Stimulated activated naive CD4-positive, alpha-beta T cell (primary cell): Measurements from ENCODE around the gene LSM14A.
A peak's percentile ranks its signal among the peaks of the same experiment; 100 is the strongest.
"Not testable (repeated sequence)": the region's sequence is repeated elsewhere in the genome, so short reads cannot be mapped to it uniquely, and the experiment has no call there.

Source experiments
- DNase-seq, 6 experiments: peaks; one replicate each; lab custom pipeline; 2025; lab: John Stamatoyannopoulos, UW

The LSM14A gene

DNA sequence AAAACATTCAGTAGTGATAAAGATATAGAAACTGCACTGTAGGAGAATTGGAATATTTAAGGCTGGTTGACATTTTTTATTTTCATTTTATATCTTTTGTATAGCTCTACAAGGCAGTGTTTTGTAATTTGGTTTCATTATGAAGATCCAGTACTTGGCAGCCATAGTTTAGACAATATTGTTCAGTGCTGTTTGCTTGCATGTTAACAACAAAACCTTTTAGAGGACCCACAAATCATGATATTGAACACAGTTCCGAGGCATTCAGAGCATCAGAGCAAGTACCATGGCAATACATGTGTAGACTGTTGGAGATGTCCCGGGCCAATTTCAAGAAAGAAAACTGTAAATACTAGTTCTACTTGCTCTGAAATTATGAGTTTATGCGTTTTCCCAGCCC is 56.5 kb downstream of the LSM14A start:
- no peak for DNase-seq

DNA sequence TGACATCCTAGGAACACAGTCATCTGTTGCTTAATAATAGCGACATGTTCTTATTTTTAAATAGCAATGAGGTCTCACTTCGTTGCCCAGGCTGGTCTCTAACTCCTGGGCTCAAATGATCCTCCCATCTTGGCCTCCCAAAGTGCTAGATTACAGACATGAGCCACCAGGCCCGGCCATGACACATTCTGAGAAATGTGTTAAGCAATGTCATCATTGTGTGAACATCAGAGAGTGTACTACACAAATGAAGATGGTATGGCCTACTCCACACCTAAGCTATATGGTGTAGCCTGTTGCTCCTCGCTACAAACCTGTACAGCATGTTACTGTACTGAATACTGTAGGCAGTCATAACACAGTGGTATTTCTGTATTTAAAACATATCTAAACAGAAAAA is 57.4 kb downstream of the LSM14A start:
- no peak for DNase-seq

DNA sequence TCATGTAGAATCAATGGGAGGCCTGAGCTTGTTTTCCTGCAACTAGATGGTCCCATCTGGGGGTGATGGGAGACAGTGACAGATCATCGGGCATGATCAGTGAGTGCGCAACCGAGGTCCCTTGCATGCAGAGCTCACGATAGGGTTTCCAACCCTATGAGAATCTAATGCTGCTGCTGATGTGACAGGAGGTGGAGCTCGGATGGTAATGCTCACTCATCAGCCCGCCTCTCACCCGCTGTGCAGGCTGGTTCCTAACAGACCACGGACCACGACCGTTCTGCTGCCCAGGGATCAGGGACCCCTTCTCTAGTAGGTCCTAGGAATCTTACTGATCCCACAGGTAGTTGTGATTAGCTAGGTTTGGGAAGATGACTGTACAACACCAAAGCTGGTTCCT is 58.5 kb downstream of the LSM14A start:
- no peak for DNase-seq

DNA sequence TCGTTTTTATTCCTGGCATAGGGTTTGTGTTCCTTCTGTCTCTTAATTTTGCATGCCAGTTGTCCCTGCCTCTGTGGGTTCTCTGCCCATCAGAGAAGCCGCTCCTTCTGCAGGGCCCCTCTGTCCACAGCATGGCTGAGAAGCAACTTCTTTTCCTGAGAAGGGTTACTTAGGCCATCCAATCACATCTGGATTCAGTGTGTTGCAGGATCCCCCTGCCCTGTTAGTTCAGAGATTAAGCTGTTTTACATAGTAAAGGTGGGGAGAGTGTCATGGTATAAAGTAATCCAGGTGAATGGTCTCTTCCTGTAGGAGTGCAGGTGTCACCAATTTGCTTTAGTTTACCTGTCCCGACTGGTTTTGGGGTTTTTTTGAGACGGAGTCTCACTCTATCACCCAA is 59.1 kb downstream of the LSM14A start:
- no peak for DNase-seq

DNA sequence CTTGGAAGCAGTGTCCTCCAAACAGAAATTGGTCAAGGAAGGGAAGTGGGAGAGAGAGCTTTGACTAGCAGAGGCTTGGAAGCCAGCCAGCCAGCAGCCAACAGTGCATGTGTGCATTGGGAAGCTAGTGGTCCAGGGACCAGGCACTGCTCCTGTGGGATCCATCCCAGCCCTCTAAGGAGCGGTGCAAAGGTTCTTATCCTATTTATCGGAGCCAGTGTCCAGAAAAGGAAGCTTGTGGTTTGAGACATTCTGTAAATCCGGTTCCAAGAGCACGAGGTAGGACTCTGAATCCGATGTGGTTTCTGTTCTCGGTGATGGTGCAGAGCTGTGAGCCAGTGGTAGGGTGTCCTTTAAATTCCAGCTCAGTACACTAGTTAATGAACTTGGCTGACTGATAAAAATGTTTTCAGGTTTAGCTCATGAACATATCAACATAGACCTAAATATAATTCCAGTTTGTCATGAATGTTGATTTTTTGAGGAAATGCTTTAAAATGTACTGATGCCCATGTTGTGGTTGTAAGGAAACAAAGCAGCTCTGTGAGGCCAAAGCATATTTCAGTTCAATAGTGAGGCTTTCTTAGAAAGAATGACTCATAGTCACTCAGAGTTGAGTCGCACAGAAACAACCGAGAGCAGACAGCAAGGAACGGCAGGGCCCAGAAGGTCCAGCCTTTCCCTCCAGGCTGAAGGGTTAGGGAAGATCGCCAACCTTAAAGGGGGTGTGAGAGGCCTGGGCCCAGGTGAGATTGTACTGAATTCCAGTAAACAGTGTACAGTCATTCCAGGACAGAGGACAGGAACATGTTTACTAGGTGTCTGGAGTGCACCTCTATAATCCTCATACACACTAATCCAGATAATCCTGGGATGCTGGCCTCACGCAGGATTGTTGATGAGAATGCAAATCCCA is 60.5 kb downstream of the LSM14A start:
- DNase-seq, result no peak

DNA sequence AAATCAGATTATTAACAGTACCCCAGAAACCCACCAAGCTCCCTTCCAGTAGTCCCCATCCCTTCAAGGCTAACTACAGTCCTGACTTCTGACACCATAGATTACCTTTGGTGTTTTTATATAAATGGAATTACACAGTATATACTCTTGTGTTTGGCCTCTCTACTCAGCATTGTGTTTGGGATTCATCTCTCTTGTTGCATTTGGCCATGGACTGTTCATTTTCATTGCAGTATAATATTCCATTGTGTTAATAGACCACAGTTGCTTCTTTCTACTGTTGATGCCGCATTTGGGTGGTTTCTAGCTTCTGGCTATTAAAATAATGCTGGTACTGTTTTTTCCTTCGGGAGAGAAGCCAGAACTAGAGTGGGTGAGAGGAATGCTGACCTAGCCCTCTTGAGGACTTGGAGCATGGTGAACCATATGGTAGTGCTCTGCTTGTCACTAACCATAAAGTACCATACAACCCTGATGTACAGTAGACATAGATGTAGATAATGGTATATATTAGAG is 63.2 kb downstream of the LSM14A start:
- DNase-seq, result no peak

DNA sequence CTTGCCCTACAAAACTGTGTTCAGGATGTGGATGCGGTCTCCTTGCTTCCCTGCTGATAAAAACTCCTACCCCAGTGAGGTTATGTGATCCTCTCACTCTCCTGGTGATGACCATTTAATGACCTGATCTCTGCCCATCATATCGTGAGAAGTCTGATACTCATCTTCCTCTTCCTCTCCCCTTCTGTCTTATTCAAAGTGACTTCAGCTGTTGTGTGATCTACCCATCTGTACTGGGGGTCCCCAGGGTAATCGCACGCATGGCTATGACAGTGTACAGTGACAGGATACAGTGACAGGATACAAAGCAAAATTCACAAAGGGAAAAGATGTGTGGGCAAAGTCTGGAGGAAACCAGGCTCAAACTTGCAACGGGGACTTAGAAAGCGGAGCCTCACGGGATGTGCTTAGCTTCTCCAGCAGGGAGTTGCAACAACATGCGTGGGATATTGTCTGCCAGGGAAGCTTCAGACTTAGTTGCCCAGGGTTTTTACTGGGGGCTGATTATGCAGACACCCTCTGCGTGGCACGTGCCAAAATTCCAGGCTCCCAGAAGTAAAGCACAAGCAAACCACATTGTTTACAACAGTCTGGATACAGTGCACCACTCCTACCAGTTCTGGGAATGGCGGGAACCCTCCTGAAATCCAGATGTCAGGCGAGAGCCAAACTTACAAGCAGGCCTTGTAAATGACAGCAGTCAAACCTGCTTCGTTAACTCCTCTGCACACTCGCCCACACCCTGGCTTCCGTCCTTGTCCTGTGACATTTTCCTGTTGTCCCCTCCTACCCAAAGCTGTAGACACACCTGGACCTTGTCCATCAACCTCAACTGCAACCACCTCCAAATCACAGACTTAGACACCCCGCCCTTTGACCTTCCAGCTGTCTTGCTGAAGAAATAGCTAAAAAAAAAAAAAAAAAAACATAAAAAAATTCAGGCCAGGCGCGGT is 64.0 kb downstream of the LSM14A start:
- DNase-seq, result no peak

DNA sequence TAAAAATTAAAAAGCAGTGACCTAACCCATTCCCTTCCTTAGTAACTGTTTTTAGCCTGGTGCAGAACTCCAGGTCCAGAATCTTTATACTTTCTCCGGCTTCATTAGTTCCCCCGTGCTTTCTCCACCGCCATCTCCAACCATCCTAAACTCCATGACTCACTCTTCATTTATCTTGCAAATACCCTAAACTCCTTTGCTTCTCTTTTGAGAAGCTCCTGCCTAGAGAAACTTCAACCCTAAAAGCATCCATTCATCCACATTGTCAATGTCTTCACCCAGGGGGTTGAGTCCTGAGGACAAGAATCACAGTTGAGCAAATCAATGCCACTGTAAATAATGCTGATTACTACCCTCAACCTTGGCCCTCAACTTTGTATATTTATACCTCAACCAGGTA is 65.0 kb downstream of the LSM14A start:
- DNase-seq, result no peak

DNA sequence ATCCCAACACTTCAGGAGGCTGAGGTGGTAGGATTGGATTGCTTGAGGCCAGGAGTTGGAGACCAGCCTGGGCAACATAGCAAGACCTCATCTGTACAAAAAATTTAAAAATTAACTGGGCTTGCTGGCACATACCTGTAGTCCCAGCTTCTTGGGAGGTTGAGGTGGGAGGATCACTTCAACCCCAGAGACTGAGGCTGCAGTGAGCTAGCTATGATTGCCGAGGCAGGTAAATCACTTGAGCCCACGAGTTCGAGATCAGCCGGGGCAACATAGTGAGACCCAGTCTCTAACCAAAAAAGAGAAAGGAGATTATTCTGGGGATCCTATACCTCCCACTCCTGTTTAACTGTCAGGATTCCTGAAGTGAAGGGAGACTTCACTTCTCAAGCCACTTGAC is 65.6 kb downstream of the LSM14A start:
- no peak for DNase-seq

DNA sequence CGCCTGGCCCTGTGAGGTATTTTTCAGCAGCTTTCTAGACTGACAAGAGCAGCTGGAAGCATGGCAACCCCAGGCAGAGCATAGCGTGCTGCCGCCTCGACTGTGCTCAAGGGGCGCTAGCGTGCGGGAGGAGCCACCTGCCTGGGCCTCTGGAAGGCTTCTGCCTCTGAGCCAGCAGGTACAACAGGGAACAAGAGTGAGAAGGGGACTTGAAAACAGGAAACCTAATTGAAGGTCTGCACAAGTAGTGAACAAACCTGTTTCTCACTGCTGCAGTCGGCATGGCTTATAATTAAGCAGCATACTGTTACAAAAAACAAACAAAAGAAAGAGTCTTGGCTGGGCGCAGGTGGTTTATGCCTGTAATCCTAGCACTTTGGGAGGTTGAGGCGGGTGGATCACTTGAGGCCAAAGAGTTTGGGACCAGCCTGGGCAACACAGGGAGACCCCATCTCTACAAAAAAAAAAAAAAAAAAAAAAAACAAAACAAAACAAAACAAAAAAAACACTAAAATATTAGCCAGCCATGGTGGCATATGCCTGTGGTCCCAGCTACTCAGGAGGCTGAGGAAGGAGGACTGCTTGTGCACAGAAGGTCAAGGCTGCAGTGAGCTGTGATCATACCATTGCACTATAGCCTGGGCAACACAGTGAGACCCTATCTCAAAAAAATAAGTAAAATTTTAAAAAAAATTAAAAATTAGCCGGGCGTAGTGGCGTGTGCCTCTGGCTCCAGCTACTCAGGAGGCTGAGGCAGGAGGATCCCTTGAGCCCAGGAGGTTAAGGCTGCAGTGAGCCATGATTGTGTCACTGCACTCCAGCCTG is 69.4 kb downstream of the LSM14A start:
- DNase-seq, result no peak

DNA sequence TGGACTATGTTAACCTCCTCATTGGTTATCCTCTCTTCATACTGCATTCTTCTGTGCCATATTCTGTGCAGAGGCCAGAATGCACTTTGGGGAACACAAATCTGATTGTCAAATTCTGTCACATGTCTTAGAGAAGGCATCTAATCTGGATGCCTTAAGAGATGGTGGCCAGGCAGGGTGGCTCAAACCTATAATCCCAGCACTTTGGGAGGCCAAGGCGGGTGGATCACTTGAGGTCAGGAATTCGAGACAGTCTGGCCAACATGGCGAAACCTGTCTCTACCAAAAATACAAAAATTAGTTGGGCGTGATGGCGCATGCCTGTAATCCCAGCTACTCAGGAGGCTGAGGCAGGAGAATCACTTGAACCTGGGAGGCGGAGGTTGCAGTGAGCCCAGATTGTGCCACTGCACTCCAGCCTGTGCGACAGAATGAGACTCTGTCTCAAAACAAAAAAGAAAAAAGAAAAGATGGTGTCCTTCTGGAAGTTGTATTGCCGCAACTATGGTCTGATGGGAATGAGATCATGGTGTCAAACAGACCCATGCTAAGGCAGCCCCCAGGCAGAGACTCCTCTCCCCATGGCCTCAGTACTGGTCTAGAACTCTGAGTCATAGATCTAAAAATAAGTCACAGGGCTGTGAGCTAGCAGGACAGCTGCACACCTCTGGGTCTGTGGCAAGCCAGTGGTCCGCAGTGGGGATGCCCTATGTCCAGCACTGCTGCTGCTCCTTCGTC is 71.0 kb downstream of the LSM14A start:
- not testable (repeated sequence) for DNase-seq

DNA sequence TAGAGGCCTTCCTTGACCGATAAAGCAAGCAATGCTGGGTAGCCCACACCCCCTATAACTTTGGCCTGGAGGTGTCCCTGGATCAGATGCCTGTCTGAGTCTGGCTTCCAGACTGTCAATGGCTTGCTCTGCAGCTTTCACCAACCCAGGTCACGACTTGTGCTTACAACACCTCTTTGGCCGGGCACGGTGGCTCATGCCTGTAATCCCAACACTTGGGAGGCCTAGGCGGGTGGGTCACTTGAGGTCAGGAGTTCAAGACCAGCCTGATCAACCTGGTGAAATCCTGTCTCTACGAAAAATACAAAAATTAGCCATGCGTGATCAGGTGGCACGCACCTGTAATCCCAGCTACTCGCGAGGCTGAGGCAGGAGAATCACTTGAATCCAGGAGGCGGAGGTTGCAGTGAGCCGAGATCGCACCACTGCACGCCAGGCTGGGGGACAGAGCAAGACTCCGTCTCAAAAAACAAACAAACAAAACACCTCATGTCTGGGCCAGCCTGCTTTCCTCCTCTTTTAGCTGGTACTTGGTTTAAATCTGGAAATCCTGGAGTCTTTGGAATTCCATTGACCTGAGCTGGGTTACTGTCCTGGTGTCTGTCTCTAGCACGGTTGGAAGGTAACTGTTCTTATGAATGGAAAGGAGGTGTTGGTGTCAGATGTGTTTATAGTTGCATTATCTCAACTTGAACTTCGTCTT is 71.7 kb downstream of the LSM14A start:
- no peak for DNase-seq

DNA sequence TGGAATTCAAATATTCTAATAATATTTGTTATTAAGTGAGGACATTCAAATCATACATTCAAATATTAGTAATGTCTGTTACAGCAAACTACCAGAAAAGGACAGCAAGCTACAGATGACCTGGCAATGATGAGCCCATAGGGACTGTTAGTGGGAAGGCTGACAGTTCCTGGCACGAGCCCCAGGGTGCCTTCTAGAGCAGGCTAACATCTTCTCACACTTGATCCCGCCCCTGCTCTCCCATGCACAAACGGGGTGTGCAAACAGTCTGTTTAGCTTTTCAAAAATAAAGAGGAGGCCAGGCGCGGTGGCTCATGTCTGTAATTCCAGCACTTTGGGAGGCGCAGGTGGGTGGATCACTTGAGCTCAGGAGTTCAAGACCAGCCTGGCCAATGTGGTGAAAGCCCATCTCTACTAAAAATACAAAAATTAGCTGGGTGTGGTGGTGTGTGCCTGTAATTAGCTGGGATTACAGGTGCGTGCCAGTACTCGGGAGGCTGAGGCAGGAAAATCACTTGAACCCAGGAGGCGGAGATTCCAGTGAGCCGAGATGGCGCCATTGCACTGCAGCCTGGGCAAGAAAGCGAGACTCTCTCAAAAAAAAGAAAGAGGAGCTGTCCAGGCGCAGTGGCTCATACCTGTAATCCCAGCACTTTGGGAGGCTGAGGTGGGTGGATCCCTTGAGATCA is 72.5 kb downstream of the LSM14A start:
- no peak for DNase-seq

DNA sequence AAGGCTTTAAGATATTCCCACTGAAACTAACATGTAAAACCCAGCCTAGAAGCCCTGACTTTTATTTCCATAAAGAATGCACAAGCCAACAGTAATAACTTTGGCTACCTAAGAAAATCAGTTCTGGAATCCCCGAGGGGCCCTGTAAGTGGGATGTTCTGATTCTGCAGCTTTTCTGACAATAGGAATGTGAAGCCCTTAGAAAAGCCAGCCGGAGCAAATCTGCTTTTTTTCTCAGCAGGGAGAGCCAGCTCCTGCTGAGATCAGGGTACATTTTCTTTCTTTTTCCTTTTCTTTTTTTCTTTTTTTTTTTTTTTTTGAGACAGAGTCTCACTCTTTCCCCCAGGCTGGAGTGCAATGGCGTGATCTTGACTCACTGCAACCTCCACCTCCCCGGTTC is 74.0 kb downstream of the LSM14A start:
- no peak for DNase-seq

DNA sequence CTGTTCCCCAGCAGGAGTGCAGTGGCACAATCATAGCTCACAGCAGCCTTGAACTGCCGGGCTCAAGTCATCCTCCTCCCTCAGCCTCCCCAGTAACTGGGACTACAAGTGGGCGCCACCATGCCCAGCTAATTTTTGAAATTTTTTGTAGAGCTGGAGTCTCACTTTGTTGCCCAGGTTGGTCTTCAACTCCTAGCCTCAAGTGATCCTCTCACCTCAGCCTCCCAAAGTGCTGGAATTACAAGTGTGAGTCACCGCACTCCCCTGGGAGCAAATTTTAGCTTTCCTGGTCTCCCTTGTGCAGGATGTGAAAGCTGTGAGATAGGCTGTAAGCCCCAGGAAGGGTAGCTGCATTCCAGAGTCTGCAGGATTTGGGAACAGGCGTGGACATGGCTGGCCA is 76.6 kb downstream of the LSM14A start:
- DNase-seq, result no peak

DNA sequence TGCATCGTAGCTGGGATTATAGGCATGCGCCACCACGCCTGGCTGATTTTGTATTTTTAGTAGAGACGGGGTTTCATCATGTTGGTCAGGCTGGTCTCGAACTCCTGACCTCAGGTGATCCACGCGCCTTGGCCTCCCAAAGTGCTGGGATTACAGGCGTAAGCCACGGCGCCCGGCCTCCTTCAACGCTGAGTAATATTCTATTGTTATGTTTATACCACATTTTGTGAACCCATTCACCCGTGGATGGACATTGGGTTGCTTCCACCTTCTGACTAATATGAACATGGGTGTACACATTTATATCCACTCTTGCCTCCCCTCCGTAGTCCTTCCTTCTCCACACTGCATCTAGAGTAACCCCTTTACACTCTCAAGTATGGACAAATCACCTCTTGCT is 80.9 kb downstream of the LSM14A start:
- not testable (repeated sequence) for DNase-seq

DNA sequence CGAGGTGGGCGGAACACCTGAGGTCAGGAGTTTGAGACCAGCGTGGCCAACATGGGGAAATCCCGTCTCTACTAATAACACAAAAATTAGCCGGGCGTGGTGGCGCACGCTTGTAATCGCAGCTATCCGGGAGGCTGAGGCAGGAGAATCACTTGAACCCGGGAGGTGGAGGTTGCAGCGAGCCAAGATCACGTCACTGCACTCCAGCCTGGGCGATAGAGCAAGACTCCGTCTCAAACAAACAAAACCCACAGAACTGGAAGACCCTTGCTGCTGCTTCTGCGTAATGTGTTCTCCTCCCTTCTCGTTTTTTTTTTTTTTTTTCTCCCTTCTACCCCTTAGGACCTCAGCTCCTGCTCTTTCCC is 81.4 kb downstream of the LSM14A start:
- DNase-seq, result not testable (repeated sequence)

DNA sequence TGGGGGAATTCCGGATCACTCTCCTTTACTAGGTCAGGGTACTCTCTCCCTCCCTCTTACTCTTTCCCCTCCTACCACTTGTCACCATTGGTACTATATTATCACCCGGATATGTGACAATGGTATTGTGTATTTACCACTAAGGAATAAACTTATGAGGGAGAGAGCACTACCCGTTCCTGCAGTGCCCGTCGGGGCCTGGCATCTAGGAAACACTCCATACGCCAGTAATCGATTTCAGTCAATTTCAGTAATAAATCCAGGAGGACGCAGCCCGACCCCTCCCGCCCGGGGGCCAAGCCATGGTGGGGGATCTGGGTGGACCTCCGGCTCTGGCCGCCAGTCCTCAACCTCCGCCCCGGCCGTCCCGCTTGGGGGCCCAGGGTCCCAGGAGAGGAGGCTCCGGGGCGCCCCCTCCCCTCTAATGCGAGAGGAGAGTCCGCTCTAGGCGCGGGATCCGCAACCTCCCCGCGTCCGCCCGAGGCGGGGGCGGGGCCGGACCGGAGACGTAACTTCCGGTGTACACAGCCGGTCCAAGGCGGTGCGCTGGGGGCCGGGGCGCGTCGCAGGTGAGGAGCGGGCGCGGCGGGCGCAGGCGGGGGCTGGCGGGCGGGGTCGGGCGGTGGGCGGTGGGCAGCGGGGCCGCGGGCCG is 81.9 kb downstream of the LSM14A start, which contains the start of gene GARRE1:
TSS of gene GARRE1 (plus strand) at position 509 of the 652 bp plus-strand sequence. CDS start 45,920 bp downstream, outside the sequence.
- DNase-seq, result peak; percentile 73 to 87 (median 78)
